Right atrium auricular region (tissue), 2 donors: ENCODE measurements around the gene PLXNB3. TPM values are rescaled to one million over a fixed set of nuclear protein-coding genes. Genes with fewer than 3 reads are reported as not detected.

ENCODE experiments used
- DNase-seq: peaks from one replicate; pipeline ENCODE4 v3.0.0-alpha.2; 2019; ENCODE audit warnings: low spot score
- H3K27ac ChIP-seq, 2 donors: fragments of 200-600 bp; sonication (generic); 1 replicate in 1 of 2; 2 replicates in 1 of 2; pipeline ENCODE4 v1.5.1; 2016 to 2019
- H3K27me3 ChIP-seq, 2 donors: fragments of 200-600 bp; sonication (generic); one replicate each; pipeline versions ENCODE4 v1.5.1 to v1.6.0; 2017 to 2019
- H3K36me3 ChIP-seq: fragments of 200-600 bp; sonication (generic); one replicate; pipeline ENCODE4 v1.5.1; 2016
- H3K4me1 ChIP-seq, 2 donors: fragments of 200-600 bp; sonication (generic); one replicate each; pipeline versions ENCODE4 v1.5.1 to v1.6.0; 2017 to 2019
- H3K4me3 ChIP-seq, 2 donors: fragments of 200-600 bp; sonication (generic); 1 replicate in 1 of 2; 2 replicates in 1 of 2; pipeline ENCODE4 v1.5.1; 2017 to 2019; ENCODE audit warnings: mild to moderate bottlenecking in 1 of 2, moderate library complexity in 1 of 2
- H3K9me3 ChIP-seq, 2 donors: fragments of 200-600 bp; sonication (generic); one replicate each; pipeline ENCODE4 v1.5.1; 2019
- CTCF ChIP-seq, 2 donors: fragments of 200-600 bp; sonication (generic); IDR thresholded peaks; one replicate each; pipeline ENCODE4 v1.5.1; 2019; ENCODE audit warnings: antibody characterized with exemption in 2 of 2
- total RNA-seq, 2 donors: library from RNA; depleted of rRNA; stranded (reverse); fragments of >200 nt; gene quantifications; one replicate each; pipeline ENCODE4 v1.1.0, GENCODE V29; 2016

PLXNB3 gene
- total RNA-seq, 2 donors from 2014 or later = 5.6 to 8.2 TPM

GRCh38 chrX:153778181-153778580, 14.1 kb downstream of the PLXNB3 start:
- no peak for TF ChIP-seq CTCF (IDR thresholded peaks at IDR 0.05)
- H3K27ac ChIP-seq = no peak overlapping the region
- H3K36me3 ChIP-seq = no peaks in the 10 kb centered on the region
- no peaks in the 10 kb centered on the region for H3K27me3 ChIP-seq
- no peak for DNase-seq
- H3K4me1 ChIP-seq = peaks cover 0 to 25% of the 10 kb centered on the region in 2 donors
- H3K9me3 ChIP-seq = no peaks in the 10 kb centered on the region
- H3K4me3 ChIP-seq = no peak overlapping the region

- no peak for DNase-seq
- Histone ChIP-seq H3K4me1 (peaks cover 0 to 25% of the 10 kb centered on the region in 2 donors), H3K9me3 (no peaks in the 10 kb centered on the region), H3K4me3 (no peak overlapping the region), H3K36me3 (no peaks in the 10 kb centered on the region), H3K27ac (no peak overlapping the region), H3K27me3 (no peaks in the 10 kb centered on the region)
- no peak for TF ChIP-seq CTCF (IDR thresholded peaks at IDR 0.05)
Observed at GRCh38 chrX:153778684-153779101, 14.6 kb downstream of the PLXNB3 start.

- no peak for TF ChIP-seq CTCF (IDR thresholded peaks at IDR 0.05)
- DNase-seq = no peak
- peak overlapping the region in 1 of 2 donors; percentile 32 for H3K4me3 ChIP-seq
- H3K27me3 ChIP-seq = no peaks in the 10 kb centered on the region
- H3K27ac ChIP-seq = peak overlapping the region; percentile 75 to 84
- H3K4me1 ChIP-seq = peaks cover 0 to 25% of the 10 kb centered on the region in 2 donors
- no peaks in the 10 kb centered on the region for H3K9me3 ChIP-seq
- peaks cover 3% of the 10 kb centered on the region for H3K36me3 ChIP-seq
Observed at GRCh38 chrX:153779891-153780677, 16.0 kb downstream of the PLXNB3 start.

- no peak for TF ChIP-seq CTCF (IDR thresholded peaks at IDR 0.05)
- peaks cover 0 to 25% of the 10 kb centered on the region in 2 donors for H3K4me1 ChIP-seq
- H3K9me3 ChIP-seq = no peaks in the 10 kb centered on the region
- H3K27me3 ChIP-seq = no peaks in the 10 kb centered on the region
- peaks cover 11% of the 10 kb centered on the region for H3K36me3 ChIP-seq
- peak within 1 kb of the TSS; percentile 75 to 84 for H3K27ac ChIP-seq
- DNase-seq = no peak
- peak within 1 kb of the TSS; percentile 19 to 32 for H3K4me3 ChIP-seq
Observed at GRCh38 chrX:153780678-153781427, 16.8 kb downstream of the PLXNB3 start, which contains the start of gene SRPK3. TSS of gene SRPK3 (plus strand) at chrX:153781041. CDS start at chrX:153781087, 46 bp downstream.

- Histone ChIP-seq H3K4me1 (peaks cover 0 to 25% of the 10 kb centered on the region in 2 donors), H3K27me3 (no peaks in the 10 kb centered on the region), H3K9me3 (no peaks in the 10 kb centered on the region), H3K4me3 (peak overlapping the region; percentile 19 to 32), H3K27ac (peak overlapping the region; percentile 75 to 84), H3K36me3 (peaks cover 18% of the 10 kb centered on the region)
- TF ChIP-seq CTCF (IDR thresholded peaks at IDR 0.05) = no peak
- DNase-seq = no peak
Observed at GRCh38 chrX:153781428-153782047, 17.5 kb downstream of the PLXNB3 start.
